Measurements from ENCODE around the gene UMODL1.

- TF ChIP-seq EZH2 (IDR thresholded peaks at IDR 0.05) (no peak), POLR2AphosphoS5 (IDR thresholded peaks at IDR 0.05; ENCODE audit: borderline replicate concordance, low read depth, low read length) (no peak), FOXP2 (optimal IDR thresholded peaks at IDR 0.05; ENCODE audit: control extremely low read depth, extremely low read length, insufficient read depth) (no peak)
Observed at GRCh38 chr21:42031816-42032215, 39.3 kb upstream of the UMODL1 start.
